ENCODE data around the gene SPATA31A7.
"Not testable (repeated sequence)": the region's sequence is repeated elsewhere in the genome, so short reads cannot be mapped to it uniquely, and the experiment has no call there.

SPATA31A7 gene

GRCh38 chr9:61189736-61190135, at the start of gene SPATA31A7:
TSS of gene SPATA31A7 (plus strand) at chr9:61190036. CDS start at chr9:61190065, 29 bp downstream.
- DNase-seq: not testable (repeated sequence)

- DNase-seq: not testable (repeated sequence)
These were observed 36.6 kb downstream of the SPATA31A7 start for GRCh38 chr9:61226438-61226837.
